Mucosa of gallbladder (tissue), 1 donor: ENCODE data around the gene CAMSAP1. TPM values are rescaled to one million over a fixed set of nuclear protein-coding genes. Genes with fewer than 3 reads are reported as not detected.

ENCODE experiments used
- DNase-seq: peaks from one replicate; pipeline ENCODE4 v3.0.0-alpha.2; 2020; ENCODE audit warnings: low spot score
- total RNA-seq: library from RNA; stranded (reverse); gene quantifications from one replicate; pipeline ENCODE4 v1.2.1, GENCODE V29; 2021
- donor health status: DM: no; HTN: no; CAD: no.

The CAMSAP1 gene
- total RNA-seq, 1 donor from 2014 or later: 24.4 TPM

DNA sequence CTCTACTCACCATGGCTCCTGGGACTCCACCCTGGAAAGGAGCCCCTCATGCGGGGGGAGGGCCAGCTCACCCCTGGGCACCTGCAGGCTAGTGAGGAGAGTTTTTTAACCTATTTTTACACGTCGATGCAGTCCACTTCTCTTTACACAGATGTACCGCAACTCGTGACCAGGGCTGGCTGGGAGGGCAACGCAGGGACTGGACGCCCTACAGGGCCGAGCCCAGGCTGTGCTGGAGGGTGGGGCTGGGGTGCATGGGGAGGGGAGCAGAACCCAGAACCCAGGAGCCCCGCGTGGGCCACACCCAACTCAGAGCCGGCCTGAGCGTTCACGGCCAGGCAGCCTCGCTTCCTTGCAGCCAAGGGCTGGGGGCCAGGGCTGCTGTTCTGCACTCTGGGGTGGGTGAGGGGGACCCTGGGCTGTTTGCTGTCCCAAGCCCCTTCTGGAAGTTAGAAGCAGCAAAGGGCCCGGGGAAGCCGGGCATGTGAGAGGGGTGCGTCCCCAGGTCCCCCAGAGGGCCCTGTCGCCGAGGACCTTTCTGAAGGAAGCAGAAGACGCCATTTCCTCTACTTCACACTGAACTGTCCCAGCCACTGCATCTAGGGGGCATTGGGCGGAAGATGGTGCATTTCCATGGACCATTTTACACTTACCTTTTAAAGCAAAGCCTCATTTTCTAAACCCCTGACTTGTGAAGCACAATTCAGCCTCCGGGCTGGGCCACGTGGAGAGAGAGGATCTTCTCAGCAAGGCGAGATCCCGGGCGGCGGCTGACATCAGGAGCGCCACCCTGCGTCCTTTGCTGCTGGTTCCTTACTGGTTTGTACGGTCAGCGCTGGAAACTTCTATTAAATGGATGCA, 114.8 kb downstream of the CAMSAP1 start:
- DNase-seq: no peak

DNA sequence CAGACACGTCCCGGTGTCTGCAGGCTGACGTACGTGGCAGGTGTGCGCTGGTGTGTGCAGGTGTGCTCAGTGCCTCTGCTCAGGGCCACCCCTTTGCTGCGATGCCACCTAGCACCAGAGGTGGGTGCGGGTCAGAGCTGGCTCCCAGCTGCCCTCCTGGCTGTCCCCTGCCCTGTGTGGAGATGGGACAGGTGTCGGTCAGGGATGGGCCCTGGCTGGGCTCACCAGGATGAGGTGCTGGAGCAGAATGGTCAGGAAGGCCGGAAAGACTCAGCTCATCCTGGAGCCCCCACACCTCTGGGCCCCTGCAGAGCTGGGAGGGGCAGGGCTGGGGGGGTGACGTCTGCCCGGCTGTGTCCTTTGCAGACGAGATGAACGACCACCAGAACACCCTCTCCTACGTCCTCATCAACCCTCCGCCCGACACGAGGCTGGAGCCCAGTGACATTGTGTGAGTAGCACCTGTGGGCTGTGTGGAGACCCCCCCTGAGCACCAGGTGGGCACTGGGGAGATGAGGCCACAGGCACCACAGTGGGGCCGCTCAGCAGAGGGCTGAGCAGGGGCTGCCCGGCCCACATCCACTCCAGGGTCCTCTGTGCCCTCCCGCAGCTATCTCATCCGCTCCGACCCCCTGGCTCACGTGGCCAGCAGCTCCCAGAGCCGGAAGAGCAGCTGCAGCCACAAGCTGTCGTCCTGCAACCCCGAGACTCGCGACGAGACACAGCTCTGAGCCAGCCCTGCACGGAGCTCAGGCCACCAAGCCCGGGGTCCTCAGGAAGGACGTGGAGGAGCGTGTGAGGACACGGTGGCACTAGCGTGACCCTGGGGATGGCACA, 115.7 kb downstream of the CAMSAP1 start:
- DNase-seq: no peak

DNA sequence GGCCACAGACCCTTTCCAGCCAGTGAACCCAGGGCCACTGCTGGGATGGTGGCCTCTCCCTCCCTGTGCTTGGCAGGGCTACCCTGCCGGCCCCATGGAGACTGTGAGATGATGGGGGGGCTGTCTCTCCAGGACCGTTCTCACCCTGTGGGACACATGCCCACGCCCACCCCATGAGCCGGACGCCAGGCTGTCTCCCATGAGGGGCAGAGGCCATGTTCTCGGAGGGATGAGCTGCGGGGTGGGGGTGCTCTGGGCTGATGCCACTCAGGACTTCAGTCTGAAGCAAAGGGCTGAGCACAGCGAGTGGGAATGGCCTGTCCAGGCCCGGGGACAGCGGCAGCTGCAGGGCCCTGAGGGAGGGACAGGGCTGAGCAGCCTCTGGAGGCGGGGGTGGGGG, 116.5 kb downstream of the CAMSAP1 start:
- no peak for DNase-seq

DNA sequence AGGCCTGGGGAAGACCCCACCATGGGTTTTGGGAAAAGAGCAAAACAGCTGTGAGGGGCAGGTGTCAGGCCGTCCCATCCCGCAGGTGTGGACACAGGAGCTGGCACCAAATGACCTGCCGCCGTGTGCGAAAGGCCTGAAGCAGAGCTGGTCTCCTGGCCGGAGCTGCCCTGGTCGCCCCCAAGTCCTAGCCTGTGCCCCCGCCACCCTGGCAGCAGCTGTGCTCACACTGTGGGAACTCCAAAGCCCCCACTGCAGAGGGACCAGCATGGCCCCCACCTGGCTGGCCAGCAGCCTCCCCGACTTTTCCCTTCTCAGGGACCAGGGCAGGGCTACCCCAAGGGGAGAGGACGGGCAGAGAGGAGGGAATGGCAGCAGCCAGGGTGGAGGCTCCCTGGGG, 117.0 kb downstream of the CAMSAP1 start:
- no peak for DNase-seq

DNA sequence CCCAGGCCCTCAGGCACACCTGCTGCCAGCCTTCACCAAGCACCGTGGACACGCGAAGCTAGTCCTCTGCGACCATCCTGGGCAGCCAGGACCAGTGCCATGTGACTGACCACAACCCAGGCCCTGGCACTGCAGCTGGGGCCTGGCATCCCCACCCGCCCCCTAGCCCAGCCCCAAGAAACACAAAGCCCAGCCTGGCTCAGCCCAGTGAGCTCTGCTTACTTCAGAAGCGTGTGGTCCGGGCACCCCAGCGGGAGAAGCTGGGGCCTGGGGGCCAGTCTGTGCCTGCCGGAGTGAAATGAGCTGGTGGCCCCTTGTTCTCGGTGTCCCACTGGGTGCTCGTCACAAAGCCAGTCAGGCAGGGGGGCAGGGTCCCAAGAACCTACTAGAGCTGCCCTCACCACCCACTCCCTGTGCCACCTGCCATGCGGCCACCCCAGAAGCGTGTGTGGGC, 117.5 kb downstream of the CAMSAP1 start:
- DNase-seq: no peak

DNA sequence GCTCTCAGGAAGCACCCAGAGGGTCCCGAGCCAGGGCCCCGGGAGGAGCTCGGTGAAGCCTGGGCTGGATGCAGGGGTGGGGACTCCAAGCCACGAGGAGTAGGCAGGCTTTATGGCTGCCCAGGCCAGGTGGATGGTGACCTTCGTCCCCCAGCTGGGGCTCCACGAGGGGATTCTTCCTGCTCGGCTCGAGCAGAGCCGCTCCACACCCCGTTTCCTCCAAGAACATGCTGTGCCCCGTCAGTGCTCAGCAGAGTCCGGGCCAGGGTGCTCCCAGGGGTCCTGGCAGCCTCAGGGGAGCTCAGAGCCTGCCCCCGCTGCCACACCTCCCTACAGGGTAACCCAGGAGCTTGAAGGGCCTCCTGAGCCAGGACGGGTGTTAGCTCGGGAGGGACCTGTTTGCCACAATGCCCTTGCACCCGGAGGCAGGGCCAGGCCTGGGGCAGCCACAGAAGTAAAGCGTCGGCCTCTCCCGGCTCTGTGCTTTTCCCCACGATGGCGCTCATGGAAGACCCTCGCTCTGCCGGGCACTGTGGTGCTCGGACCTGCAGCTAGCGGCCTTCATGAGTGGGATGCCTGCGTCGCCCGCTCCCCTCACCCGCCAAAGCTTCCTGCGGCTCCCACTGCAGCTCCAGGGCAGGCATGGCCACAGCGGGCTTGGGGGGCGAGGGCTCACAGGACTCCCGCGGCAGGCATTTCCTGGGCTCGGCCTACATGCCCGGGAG, 118.6 kb downstream of the CAMSAP1 start:
- no peak for DNase-seq

DNA sequence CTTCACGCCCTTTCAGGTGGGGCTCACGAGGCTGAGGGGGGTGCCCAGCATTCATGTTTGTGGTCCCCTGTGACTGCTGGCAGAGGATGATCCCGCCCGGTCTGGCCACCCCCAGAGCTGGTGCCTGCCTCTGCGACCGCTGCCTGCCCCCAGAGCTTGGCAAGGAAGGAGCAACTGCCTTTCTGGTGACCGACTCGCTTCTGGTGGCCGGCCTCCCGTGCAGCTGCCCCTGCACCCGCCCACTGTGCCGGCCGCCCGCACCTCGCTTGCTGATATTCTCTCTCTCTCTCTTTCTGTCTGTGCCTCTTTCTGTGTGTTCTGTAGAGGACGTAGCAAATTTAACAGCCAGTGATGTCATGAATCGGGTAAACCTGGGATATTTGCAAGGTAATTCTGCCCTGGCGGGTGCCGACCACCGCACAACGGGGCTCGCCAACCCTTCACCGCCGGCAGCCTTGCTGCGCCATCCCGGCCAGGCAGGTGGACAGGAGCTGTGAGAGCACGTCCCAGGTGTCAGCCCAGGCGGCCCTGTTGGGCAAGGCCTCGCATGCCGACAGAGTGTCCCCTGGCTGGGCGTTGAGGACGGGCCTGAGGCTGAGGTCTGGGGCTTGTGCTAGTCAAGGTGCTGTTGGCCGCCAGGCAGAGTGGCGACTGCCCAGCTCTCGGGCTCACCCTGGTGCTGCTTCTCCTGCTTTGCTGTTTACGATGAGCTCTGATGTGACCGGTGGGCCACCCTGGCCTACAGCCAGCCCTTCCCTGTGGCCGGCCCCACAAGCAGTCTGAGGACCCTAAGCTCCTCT, 119.4 kb downstream of the CAMSAP1 start:
- DNase-seq: no peak

DNA sequence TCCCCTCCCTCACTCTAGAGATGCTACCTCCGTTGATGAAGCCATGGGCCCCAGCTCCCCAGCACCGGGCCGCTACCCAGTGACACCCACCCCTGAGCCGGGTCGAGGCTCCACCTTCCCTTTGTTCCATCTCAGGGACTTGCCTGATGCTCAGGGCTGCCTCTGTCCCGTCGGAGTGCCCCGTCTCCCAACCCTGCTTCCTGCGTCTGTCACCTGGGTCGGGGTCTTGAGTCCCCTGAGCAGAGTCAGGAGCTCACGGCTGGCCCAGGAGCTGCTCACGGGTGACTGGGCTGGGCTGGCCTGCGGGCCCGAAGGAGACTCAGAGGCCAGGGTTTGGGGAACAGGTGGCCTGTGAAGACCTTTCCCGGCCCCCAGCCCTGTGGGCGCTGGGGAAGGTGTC, 120.0 kb downstream of the CAMSAP1 start:
- DNase-seq: no peak

DNA sequence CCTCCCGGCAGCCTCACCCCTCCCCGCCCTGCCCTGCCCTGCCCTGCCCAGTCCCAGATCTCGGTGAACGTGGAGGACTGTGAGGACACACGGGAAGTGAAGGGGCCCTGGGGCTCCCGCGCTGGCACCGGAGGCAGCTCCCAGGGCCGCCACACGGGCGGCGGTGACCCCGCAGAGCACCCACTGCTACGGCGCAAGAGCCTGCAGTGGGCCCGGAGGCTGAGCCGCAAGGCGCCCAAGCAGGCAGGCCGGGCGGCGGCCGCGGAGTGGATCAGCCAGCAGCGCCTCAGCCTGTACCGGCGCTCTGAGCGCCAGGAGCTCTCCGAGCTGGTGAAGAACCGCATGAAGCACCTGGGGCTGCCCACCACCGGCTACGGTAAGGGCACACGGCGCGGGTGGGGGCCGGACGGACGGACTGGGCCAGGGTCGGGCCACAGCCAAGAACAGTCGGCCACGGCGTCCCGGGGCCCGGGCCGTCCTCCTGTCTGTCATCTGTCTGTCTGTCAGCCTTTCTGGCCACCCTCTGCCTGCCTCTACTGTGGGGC, 121.1 kb downstream of the CAMSAP1 start:
- DNase-seq: no peak

DNA sequence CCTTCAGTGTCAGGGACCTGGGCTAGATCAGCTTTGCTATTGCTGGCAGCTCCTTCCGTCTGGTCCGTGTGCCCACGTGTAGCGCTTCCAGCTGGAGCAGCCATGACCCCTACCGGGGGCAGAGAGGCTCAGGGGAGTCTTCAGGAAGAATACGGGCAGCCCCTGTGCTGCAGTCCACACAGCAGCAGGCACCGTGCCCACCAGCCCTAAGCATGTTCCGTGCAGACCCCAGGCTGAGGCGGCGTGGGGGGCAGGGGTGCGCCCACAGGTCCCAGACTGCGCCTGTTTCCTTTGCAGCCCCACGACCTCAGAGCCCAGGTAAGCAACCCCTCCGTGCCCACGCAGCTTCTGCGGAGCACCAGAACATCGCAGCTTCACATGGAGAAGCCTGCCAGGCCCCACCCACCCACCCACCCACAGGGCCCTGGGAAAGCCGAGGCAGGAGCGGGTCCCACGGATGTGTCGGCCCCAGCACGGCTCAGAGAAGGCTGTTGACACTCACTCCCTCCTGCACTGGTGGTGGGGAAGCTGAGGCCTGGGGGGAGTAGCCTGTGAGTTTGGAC, 122.3 kb downstream of the CAMSAP1 start:
- DNase-seq: no peak

DNA sequence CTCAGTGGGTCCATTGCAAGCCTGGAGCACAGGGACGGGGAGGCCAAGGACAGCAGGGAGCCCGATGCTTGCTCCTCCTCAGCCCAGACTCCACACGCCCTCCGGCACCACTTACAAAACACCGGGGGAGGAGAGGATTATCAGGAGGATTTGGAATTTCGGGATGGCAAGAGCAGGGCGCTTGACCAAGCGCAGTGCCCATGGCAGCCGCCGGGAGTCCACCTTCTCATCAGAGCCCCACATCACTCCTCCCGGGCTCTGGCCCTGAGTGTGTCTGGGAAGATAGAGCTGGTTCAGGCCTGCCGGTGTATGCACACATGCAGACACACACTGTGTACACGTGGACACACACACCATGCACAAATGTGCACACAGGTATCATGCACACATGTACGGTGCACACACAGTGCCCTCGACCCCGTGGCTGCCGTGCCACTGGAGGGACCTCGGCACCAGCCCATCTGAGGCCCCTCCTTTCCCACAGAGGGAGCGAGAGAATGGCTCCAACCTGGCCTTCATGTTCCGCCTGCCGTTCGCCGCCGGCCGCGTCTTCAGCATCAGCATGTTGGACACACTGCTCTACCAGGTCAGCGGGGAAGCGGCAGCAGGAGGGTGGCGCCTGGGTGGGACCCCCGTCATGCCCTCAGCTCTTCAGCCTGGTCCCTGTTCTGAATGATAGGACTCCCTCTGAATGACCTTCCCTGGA, 123.7 kb downstream of the CAMSAP1 start:
- no peak for DNase-seq

DNA sequence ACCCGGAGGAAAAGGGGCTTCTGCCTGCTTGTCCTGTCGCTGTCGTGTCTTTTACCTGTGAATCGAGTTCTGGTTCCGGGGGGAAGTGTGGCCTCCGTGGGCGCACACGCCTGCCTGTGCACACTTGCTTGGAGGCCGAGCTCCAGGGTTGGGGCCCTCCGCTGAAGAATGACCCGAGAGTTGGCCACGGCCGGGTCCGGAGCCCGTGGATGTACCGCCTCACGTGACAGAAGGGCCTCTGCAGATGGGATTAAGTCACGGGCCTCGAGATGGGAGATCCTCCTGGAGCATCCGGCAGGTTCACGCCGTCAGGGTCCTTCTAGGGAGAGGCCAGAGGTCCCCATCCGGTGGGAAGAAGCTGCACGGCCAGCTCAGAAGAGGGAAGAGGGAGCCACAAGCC, 124.4 kb downstream of the CAMSAP1 start:
- no peak for DNase-seq

DNA sequence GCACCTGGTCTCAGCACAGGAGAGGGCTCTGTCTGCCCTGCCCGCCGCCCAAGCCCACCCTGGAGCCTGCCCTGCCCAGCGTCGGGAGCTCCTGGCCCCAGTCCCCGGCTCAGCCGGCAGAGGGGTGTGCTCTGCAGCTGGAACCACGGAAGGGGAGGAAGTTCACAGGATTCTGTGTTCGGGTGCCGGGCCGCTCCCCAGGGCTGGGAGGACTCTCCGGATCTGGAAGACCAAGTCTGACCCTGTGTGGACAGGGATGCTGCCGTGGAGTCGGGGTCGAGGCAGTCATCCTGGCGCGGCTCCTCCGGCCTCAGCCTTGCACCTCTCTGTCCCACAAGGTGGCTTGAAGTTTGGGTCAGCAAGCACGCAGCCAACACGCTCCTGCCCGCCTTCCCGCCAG, 126.7 kb downstream of the CAMSAP1 start:
- DNase-seq: no peak

DNA sequence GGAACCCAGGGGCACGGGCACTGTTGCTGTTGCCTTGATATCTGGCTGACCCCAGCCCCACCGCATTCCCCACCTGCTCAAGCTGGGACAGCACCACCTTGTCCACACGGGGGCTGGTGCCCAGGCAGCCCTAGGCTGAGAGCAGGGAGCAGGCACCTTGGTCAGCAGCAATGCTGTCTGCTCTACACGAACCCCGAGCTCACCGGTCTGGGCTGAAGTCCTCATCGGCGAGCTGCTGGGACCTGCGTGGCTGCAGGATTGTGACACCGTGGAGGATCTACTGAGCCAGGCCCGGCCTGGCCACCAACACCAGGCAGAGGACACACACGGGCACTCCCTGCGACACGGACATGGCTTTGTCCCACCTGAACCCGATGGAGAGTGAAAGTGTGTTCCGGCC, 127.3 kb downstream of the CAMSAP1 start:
- no peak for DNase-seq

DNA sequence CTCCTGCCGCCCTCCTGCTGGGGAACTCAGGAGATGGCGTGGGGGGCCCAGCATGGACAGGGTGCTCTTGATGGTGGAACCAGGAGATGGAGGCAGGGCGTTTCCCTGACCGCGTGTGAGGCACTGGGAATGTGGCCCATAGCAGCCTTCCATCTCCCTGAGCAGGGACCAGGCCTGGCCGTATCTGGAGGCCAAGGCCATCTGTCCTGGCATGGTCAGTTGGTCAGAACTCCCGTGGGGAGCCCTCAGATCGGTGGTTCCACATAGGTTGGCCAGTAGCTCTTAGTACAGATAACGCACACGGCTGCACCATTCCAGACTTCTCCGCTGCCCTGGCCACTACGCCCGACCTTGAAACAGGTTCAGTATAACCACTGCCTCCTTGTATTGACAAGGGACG, 127.8 kb downstream of the CAMSAP1 start:
- DNase-seq: no peak

DNA sequence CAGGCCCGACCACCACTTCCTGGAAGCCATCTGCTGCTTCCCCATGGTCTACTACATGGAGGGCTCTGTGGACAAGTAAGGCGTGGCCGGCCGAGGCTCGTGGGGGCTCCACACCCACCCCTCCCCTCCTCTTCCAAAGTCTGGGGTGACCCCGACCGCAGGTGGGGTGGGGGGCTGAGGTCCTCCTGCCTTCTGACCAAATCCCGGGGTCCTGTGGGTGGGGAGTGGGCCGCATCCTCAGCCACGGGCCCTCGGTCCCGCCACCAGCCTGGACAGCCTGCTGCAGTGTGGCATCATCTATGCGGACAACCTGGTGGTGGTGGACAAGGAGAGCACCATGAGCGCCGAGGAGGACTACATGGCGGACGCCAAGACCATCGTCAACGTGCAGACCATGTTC, 128.9 kb downstream of the CAMSAP1 start:
- DNase-seq: no peak

DNA sequence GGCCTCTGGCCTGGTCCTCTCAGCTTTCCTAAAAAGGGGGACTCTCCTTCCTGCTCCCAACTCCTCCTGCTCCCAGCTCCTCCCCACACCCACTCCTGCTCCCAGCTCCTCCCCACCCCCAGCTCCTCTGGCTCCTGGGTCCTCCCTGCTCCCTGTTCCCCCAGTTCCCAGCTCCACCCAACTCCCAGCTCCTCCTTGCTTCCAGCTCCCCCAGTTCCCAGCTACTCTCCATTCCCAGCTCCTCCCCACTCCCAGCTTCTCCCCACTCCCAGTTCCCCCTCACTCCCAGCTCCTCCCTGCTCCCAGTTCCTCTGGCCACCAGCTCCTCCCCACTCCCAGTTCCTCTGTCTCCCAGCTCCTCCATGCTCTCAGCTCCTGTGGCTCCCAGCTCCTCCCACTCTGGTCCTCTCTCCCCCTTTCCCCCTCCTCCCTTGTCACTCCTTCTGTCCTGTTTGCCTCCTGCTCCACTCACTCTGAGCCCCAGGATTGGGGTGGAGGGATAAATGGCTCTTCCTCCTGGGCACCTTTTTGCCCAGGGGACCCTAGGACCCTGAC, 129.6 kb downstream of the CAMSAP1 start:
- DNase-seq: no peak

DNA sequence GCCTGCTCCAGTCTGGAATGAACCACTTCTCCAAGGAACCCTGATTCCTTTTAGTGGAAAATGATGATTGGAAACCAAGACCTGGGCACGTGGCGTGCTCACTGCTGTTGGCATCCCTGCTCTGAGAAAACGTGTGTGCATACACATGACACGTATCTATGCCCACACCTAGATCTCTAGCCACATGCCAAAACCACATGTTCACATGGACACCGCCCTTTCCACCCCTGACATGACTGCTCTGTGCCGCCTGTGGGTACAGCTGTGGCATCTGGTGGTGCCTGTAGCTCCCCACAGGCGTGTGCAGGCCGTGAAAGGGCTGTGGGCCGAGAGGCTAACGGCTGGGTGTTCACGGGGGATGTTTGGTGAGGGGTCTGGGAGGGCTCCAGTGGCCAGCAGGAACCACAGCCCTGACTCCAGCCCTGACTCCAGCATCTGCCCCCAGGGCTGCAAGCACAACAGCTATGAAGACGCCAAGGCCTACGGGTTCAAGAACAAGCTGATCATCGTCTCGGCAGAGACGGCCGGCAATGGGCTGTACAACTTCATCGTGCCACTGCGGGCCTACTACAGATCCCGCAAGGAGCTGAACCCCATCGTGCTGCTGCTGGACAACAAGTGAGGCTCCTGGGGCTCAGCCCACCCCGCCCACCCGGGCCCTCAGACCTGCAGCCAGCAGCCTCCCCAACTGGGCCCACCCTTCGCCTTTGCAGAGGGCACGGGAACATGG, 130.3 kb downstream of the CAMSAP1 start:
- DNase-seq: no peak

DNA sequence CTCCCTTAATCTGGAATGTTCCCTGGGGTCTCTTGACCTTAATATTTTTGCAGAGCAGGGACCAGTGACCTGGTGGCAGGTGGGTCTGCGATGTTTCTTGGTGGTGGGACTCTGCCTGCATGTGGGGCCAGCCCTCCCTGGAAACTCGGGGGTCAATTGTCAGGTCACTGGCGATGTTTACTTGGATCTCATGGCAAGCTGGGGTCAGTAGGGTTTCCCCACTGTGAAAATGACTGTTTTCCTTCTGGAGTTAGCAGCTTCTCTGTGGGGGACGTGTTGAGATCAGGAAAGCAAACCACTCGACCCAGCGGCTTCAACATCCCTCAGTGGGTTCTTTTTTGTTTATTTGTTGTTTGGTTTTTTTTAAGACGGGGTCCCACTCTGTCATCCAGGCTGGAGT, 131.4 kb downstream of the CAMSAP1 start:
- DNase-seq: no peak
